ENCODE results near the gene LIMCH1.
"Not testable (repeated sequence)": the region's sequence is repeated elsewhere in the genome, so short reads cannot be mapped to it uniquely, and the experiment has no call there.

Gene LIMCH1

DNA sequence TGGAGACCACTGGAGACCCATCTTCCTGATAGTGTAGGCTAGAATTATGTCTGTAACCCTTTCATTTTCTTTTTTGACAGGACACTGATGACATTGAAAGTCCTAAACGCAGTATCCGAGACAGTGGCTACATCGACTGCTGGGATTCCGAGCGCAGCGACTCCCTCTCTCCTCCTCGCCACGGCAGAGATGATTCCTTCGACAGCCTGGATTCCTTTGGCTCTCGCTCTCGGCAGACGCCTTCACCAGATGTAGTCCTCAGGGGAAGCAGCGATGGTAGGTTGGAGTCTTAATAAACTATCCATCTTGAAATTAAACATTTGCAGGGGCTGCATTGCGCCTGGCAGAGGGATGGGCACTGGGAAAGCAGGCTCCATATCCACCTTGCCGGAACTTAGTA, 75.4 kb downstream of the LIMCH1 start:
- DNase-seq, result no peak

DNA sequence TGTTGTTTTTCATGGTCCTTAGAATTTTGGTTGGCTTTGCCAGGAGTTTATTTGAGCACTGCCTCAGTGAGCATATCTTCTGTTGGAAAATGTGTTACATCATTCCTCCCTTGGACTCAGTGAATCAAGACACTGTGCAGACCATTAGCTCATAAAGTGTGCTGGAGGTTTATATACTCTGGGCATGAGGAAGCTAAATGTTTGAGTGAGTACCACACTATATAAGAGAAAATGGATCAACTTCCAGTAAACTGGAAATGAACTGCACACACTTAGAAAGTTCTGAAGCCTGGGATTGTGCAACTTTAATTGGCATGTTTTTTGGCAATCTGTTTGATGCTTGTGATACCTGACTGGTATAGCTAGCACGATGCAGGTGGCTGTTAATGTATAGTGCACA, 75.9 kb downstream of the LIMCH1 start:
- DNase-seq, result no peak

DNA sequence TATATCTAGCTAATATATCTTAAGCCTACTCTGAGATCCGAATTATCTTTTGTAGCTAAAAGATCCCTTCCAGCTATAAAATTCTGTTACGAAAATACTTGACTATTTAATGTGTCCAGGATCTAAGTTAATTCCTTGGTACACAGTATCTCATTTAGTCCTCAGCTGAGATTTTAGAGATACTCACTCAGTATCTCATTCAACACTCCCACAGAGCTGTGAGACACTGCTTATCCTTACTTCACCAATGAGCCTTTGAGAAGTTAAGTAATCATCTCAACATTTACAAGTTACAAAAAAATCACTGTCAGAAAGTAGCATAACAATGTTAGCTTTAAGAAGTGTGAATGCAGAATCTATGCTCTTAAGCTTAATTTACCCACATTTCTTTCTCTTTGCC, 76.6 kb downstream of the LIMCH1 start:
- no peak for DNase-seq

DNA sequence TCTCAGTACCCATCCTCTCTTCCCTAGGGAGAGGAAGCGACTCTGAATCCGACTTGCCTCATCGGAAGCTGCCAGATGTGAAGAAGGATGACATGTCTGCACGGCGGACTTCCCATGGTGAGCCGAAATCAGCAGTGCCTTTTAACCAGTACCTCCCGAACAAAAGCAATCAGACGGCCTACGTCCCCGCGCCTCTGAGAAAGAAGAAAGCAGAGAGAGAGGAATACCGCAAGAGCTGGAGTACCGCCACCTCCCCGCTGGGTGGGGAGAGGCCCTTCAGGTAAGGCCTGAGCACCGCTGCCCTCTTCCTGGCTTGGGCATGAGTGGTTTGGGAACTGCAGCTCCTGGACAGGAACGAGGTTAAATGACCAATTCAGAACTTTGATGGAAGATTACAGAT, 81.2 kb downstream of the LIMCH1 start:
- no peak for DNase-seq

DNA sequence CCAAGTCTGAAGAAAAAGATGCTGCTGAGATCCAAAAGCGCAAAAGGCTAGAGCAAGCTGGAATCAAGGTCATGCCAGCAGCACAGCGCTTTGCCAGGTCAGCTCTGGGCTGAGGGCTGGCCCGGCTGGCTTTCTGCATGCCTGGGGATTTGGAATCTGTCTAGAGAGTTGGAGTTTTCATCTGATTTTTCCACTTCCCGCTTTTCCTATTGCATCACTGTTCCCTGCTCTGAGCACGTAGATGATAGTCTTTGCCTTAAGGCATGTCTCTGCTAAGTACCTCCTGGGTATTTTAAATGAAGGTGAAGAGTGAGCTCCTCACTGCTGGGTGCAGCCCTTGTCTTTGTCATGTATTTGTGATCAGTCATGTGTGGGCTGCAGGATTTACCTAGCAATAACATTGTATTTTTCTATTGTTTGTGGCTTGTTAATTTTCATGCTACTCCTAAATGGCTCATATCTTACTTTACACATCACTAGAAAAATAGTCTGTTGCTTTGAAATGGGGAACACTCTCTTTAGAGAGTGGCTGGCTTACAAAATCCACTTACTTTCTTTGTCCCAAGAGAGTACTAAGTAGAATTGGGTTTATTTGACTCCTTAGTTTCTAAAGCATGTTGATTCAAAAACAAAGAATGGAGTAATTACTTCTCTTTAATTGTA, 82.8 kb downstream of the LIMCH1 start:
- no peak for DNase-seq

DNA sequence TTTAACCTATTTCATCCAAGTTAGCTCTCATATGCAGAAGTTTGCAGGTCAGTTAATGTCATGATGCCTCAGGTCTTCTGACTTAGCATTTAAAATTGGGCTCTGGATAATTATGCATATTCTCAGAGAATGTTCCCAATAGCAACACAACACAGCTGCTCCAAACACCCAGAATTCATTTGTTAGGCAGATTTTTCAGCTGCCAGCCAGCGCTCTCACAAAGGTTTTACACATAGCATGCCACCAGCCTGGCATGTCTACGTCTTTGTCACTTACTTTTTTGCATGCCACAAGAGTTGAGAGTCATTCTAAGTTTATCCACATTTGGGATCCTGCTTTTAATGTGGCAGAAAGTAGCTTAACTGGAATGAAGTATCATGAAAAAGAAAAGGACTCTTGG, 84.8 kb downstream of the LIMCH1 start:
- no peak for DNase-seq

DNA sequence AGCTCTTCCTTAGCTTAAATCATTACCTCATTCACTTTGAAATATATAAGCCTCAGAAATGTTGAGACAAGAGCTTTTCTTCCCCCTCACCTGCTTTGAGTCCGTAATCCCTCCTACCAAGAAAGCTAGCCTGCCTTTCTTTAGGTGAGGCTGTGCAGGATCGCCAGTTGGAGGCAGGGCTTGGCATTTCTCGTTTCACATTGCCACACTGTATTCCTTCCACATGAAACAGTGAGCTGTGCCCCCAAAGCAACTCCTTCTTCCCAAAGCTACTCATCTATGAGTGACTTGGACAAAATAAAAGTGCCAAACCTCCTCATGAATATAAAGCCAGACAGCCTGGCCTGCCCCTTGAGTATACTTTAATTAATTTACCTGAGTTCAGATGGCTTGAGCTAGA, 86.8 kb downstream of the LIMCH1 start:
- no peak for DNase-seq

DNA sequence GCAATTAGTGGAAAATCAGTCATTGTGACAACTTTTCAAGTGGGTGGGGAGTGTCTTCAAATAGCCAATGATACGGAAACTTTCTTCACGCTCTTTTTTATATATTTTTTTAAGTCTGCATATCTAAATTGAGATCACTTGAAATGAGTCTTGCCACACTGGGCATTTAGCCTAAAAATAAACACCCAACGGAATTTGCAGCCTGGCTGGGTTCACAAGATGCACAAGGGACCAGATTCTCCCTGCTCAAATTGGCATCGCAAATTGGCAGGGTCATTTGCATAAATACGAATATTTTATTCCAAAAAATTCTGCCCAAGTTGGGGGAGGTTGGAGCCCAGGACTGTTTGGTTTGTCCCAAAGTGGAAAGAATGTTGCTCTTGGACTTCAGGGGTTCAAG, 87.6 kb downstream of the LIMCH1 start:
- DNase-seq, result no peak

DNA sequence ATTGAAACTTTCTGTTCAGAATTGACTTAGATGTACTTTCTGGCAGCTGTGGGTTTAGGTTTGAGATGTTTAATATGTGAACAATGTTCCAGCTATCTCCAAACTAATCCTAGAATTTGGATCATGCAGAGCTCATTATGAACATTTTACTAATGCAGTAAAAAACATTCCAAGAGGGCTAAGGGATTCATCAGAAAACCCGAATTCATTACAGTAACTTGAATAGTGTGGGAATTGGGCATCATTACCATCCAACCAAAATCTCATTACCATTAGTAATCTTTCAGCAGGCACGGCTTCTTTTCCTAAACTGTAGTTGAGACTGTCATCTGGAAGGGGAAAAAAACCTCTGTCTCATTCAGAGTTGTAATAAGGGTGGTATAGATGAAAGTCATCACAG, 91.0 kb downstream of the LIMCH1 start:
- DNase-seq, result no peak

DNA sequence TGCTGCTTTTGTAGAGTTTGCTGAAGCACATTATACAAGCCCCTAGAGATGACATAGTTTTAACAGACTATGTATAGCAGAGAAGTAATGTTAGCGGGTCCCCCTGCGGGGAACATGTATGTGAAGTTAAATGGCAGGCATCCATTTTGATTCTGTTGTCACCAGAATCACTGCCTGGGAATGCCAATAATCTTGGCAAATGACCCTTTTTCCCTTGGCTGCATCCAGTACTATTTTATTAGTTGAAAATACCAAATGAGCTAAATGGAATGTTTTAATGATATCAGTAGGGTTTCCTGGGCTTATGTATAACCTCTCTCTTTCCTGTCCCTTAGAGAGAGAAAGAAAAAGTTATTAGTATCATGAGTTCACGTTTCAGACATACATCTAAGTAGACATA, 93.6 kb downstream of the LIMCH1 start:
- DNase-seq, result no peak

DNA sequence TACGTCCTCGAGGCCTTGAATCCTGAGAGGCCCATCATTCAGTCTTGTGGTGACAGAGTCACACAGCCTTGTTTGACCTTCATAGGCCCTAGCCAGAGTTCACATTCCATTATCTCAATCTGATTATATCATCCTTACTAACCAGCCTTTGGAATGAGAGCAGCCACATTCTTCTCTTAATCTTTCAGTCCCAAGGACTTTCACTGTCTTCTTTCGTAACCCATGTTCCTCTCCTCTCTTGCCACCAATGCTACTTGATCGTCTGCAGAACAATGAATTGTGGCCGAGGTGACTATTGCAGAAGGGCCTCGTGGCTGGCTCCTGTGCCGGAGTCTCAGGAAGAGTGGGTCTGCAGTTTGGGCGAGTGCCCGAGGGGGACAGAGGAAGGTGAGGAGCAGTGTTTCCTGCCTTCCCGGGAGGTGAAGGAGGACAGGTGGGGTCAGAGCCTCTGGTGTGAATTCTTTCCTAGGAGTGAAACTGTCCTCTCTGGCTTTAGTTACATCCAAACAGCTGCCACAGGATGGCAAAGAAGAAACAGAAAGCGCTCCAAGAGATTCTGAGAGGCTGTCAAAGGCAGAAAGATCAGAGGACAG, 94.6 kb downstream of the LIMCH1 start:
- DNase-seq, result no peak

DNA sequence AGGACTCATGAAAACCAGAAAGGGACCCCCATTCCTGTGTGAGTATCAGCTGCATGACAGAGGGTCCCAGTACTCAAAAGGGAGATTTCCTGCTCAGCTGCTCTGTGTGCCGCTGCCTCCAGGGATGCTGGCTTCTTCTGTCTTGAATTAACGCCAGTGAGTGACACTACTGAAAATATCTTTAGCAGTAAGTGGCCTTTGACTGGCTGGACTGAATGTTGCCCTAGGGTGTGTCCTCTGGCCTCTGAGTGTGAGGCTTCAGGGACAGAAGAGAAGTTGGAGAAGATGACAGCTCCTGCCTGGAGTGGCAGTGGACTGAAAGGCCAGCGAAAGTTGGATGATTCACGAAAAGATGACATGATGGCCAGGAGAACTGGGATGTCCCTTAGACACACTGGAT, 95.4 kb downstream of the LIMCH1 start:
- no peak for DNase-seq

DNA sequence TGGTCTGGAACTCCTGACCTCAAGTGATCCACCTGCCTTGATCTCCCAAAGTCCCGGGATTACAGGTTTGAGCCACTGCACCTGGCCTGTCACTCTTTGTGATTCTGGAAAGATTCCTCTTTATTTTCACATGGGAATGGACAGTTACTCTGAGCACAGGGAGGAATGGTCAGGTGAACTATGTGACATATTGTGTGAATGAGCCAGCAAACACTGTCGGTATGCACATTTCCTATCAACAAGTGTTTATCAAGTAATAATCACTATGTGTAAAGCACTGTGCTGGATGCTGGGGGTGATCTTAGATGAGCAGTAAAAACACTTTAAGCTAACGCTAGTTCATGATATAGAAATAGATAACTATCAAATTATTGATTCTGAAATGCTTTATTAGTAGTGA, 97.5 kb downstream of the LIMCH1 start:
- DNase-seq, result no peak

DNA sequence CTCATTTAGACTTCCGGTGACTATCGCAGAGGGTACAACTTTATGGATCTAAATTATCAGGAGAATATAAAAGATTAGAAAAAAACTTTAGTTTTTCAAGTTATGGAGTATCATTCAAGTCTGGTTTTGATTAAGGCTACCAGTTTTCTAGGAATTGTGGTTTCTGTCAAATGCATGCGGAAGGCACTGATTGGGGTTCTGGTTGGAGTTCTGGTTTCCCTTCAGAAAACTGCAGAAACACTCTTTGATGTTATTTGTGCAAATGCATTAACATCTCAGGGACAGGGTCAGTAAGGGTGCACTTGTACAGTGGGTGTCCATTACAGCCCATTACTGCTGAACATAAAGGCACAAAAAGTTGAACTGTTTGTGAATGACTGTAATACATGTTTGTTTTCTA, 100.2 kb downstream of the LIMCH1 start:
- DNase-seq, result no peak

DNA sequence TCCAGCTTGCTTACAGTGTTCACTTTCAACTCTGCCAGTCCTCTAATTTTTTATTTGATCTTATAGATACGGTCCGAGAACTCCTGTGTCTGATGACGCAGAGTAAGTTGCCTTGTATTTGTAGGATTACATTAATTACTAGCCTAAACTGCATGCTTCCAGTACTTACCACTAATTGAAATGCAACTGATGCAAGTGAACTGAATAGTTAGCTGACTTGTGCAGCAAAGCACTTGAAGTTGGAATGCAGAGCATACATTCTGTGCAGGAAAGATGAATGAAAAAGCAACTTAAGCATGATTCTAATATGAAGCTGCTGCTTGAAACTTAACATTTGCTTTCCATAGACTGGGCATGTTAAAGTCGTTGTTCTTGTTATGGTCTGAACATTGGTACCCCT, 100.9 kb downstream of the LIMCH1 start:
- DNase-seq, result no peak

DNA sequence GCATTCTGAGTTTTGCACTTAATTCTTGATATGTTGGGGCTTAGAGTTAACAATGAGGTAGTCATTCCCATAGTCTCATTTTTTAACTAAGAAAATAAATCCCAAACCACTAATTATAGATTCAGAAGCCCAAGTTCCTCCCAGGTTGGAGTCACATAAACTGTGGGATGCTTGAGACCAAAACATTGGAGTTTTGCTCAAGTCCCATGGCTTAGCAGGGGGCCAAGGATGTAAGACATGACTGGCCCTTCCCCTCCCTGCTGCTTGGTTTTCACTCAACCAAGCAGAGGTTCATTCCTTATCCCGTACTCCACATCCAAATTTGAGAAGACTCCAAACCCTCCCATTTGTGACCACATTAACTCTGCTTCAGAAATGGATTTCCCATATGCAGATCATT, 101.3 kb downstream of the LIMCH1 start:
- no peak for DNase-seq

DNA sequence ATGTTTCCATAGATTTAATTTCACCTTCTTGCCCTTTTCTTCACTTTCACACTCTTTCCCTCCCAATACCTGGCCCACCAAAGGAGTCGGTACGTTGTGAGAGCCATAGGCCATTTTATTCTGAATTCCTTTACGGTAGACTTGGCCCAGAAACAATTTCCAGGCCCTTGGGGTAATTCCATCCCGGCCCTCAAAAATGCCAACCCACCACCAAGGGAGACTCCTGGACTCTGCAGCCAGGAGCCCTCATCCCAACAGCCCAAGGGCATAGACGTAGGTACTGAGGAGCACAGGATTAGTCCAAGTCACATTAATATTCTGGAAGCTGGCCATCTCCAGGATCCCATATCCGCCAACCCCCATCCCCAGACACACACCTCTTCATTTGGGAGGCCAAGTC, 102.9 kb downstream of the LIMCH1 start:
- no peak for DNase-seq

DNA sequence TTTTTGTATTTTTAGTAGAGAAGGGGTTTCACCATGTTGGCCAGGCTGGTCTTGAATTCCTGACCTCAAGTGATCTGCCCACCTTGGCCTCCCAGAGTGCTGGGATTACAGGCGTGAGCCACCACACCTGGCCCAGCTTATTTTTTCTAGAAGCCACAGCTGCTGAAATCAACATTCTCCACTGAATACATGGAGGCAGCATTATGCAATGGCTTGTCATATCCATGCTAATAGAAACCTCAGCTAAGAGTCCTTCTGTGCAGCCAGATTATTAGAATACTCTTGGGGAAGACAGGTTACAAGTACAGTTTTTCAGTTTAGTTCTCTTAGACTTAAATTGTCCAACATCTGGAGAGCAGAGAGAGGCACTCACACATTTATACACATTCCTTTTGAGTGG, 104.8 kb downstream of the LIMCH1 start:
- not testable (repeated sequence) for DNase-seq

DNA sequence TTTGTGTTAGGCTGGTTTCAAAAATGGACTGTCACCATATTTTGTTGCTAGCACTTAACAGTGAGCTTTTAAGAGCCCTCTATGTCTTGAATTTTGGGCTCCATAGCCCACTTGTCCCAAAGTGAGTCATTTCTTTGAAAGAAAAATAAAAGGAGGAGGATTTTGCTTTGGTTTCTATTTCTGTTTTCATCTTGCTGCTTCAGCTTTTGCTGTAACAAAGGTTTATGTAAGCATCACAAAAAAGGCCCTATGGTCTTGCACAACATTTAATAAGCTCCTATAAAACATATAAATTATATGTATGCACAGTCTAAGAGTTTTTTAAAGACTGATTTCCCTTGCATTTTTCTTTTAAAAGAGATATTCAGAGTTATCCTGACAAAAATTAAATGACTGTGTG, 105.4 kb downstream of the LIMCH1 start:
- no peak for DNase-seq

DNA sequence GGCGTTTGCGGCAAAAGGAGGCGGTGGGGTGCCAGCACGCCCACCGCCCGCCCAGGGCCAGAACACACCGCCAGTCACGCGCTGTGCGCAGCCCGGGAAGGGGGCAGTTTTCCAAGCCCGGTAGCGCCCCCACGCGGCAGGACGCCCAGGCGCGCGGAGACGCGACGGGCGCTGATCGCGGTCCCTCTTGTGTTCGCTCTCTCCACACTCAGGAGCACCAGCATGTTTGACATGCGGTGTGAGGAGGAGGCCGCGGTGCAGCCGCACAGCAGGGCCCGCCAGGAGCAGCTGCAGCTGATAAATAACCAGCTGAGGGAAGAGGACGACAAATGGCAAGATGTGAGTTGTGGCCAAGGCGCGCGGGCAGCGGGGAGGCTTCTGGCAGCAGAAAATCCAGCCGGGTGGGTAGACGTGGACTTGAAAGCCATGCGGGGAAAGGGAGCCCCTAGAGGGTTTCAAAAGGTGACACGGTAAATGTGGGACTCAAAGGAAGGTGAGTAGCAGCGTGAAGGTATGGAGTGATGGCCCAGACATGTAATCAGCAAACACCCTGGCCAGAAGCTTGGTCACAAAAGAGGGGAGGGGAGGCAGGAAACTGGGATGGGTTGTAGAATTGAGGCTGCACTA, 106.4 kb downstream of the LIMCH1 start:
- DNase-seq, result no peak

DNA sequence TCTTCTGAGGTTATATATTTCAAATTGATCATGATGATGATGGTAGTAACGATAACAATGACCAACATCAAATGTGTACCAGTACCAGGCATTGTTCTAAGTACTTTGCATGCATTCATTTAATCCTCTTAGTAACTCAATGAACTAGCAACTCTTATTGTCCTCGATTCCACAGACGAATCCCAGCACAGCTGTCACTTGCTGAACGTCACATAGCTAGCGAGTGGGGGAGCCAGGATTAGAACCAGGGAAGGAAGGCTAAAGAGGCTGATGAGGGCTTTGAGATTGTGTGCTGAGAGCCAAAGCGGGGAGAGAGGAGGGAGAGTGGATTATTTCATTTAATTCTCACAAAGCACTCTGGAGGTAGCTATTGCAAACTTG, 106.9 kb downstream of the LIMCH1 start:
- DNase-seq, result no peak

DNA sequence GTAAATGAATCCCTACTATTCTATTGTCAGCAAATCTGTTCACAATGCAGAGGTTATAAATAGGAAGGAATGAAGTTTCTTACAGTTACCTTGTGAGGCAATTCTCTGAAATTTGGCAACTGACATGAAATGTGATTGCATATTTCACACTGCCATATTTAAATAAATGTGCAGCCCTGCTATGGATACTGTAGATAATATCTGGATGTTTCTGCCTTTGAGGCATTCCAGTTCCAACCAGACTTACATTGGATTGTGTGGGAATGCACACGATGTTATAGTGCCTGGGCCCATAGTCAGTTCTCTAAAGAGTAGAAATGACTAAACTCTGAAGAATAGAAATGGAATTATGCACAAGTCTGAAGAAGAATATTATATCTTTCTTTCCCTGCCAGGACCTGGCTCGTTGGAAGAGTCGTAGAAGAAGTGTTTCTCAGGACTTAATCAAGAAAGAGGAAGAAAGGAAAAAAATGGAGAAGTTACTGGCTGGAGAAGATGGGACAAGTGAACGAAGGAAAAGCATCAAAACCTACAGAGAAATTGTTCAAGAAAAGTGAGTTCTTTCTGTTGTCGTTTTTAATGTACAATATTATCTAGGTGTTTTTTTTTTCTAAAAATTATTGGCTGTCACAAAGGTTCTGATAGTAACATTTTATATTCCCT, 107.9 kb downstream of the LIMCH1 start:
- no peak for DNase-seq

DNA sequence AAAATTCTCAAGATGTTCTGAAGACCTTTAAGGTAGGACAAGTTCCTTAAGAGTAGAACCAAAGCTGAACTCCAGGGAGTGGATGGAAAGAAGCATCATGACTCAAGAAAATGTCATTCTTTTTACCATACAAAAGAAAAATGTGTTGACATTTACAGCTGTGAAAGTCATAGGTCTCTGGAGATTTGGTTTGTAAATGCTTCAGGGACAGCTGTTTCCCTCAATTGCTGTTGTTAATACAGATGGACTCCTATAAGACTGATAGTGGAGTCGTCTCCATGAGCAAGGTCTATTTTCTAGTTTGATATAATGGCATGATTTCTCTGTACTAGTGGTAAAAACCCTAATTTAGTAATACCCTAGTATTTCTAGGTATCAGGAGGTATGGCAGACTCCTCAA, 108.9 kb downstream of the LIMCH1 start:
- no peak for DNase-seq

DNA sequence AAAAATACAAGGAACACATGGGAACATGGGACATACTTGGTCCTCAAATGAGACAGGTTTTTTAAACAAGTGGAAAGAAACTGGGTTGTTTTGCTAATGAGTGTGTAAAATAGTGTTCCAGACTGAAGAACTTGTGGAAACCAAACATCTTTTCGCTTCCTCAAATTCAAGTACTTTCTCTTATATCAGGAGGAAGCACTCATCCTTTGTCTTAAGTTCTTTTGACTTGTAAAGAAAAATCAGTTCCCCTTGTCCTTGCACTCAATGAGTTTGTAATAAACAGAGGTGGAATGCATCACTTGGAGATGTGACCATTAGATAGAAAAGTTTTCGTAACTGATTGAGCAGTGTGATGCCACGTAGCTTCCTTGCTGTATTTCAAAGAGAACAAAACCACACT, 109.4 kb downstream of the LIMCH1 start:
- DNase-seq, result no peak
